H9 (cell line): Measurements from ENCODE around the gene PRR16. TPM values are rescaled to one million over a fixed set of nuclear protein-coding genes. Genes with fewer than 3 reads are reported as not detected.

ENCODE experiments used
- DNase-seq: peaks from one replicate; pipeline ENCODE4 v3.0.0-alpha.2; 2017
- H2AFZ ChIP-seq: one replicate; pipeline ENCODE4 v1.6.1; 2013; ENCODE audit warnings: mild to moderate bottlenecking, low read length, control low read depth, moderate library complexity
- H2AK5ac ChIP-seq: 2 replicates; pipeline ENCODE4 v1.6.1; 2013; ENCODE audit warnings: low read length, control low read depth, mixed read lengths; ENCODE audit not compliant: insufficient read length
- H2BK120ac ChIP-seq: one replicate; pipeline ENCODE4 v1.6.1; 2013; ENCODE audit warnings: low read depth, mild to moderate bottlenecking, low read length, control low read depth, inconsistent platforms; ENCODE audit not compliant: poor library complexity, severe bottlenecking
- H2BK12ac ChIP-seq: 2 replicates; pipeline ENCODE4 v1.6.1; 2013; ENCODE audit warnings: low read length, control low read depth, mixed read lengths, low read depth; ENCODE audit not compliant: insufficient read length
- H2BK15ac ChIP-seq: 2 replicates; pipeline ENCODE4 v1.6.1; 2013; ENCODE audit warnings: low read depth, low read length, control low read depth
- H2BK20ac ChIP-seq: one replicate; pipeline ENCODE4 v1.6.1; 2013; ENCODE audit warnings: low read depth, mild to moderate bottlenecking, low read length, control low read depth, inconsistent platforms; ENCODE audit not compliant: poor library complexity, severe bottlenecking
- H2BK5ac ChIP-seq: 2 replicates; pipeline ENCODE4 v1.6.1; 2013; ENCODE audit warnings: low read length, control low read depth, mixed read lengths; ENCODE audit not compliant: insufficient read length
- H3K14ac ChIP-seq: 2 replicates; pipeline ENCODE4 v1.6.1; 2013; ENCODE audit warnings: low read length, control low read depth; ENCODE audit not compliant: insufficient read depth
- H3K18ac ChIP-seq: 2 replicates; pipeline ENCODE4 v1.6.1; 2013; ENCODE audit warnings: low read depth, mild to moderate bottlenecking, mixed read lengths, low read length, control low read depth; ENCODE audit not compliant: insufficient read length
- H3K23ac ChIP-seq: 2 replicates; pipeline ENCODE4 v1.6.1; 2013; ENCODE audit warnings: low read length, control low read depth, mixed read lengths, low read depth; ENCODE audit not compliant: insufficient read length
- H3K23me2 ChIP-seq: 2 replicates; pipeline ENCODE4 v1.6.1; 2013; ENCODE audit warnings: low read depth, mild to moderate bottlenecking, mixed read lengths, low read length, control low read depth; ENCODE audit not compliant: insufficient read length, poor library complexity, severe bottlenecking
- H3K27ac ChIP-seq: 2 replicates; pipeline ENCODE4 v1.5.1; 2013; ENCODE audit warnings: low read length, control low read depth, mixed read lengths, low read depth; ENCODE audit not compliant: insufficient read length
- H3K27me3 ChIP-seq: 2 replicates; pipeline ENCODE4 v1.6.1; 2013; ENCODE audit warnings: low read length, control low read depth, inconsistent platforms; ENCODE audit not compliant: insufficient read depth
- H3K4ac ChIP-seq: 2 replicates; pipeline ENCODE4 v1.6.1; 2013; ENCODE audit warnings: low read depth, mild to moderate bottlenecking, control low read depth, inconsistent platforms, low read length, moderate library complexity
- H3K4me1 ChIP-seq: 2 replicates; pipeline ENCODE4 v1.6.1; 2013; ENCODE audit warnings: low read length, control low read depth, inconsistent platforms; ENCODE audit not compliant: insufficient read depth
- H3K4me2 ChIP-seq: 2 replicates; pipeline ENCODE4 v1.6.1; 2013; ENCODE audit warnings: low read length, control low read depth, mixed read lengths; ENCODE audit not compliant: insufficient read length, insufficient read depth
- H3K56ac ChIP-seq: 2 replicates; pipeline ENCODE4 v1.6.1; 2013; ENCODE audit warnings: low read depth, mild to moderate bottlenecking, mixed read lengths, low read length, control low read depth; ENCODE audit not compliant: insufficient read length
- H3K79me1 ChIP-seq: 2 replicates; pipeline ENCODE4 v1.6.1; 2013; ENCODE audit warnings: low read depth, mild to moderate bottlenecking, moderate library complexity, low read length, control low read depth, inconsistent platforms; ENCODE audit not compliant: insufficient read depth, poor library complexity, severe bottlenecking
- H3K79me2 ChIP-seq: 2 replicates; pipeline ENCODE4 v1.6.1; 2013; ENCODE audit warnings: low read length, control low read depth, inconsistent platforms; ENCODE audit not compliant: insufficient read depth
- H3K9ac ChIP-seq: 2 replicates; pipeline ENCODE4 v1.6.1; 2013; ENCODE audit warnings: low read length, control low read depth, mixed read lengths; ENCODE audit not compliant: insufficient read length; ENCODE audit errors: extremely low read depth
- H3K9me3 ChIP-seq: one replicate; pipeline ENCODE4 v1.6.1; 2013; ENCODE audit warnings: low read depth, low read length, inconsistent platforms; ENCODE audit not compliant: control insufficient read depth
- H3T11ph ChIP-seq: one replicate; pipeline ENCODE4 v1.6.1; 2013; ENCODE audit warnings: mild to moderate bottlenecking, low read length, control low read depth, inconsistent platforms
- H4K20me1 ChIP-seq: one replicate; pipeline ENCODE4 v1.6.1; 2013; ENCODE audit not compliant: control insufficient read depth, insufficient read length, insufficient read depth
- H4K5ac ChIP-seq: 2 replicates; pipeline ENCODE4 v1.6.1; 2013; ENCODE audit warnings: low read depth, mild to moderate bottlenecking, mixed read lengths, low read length, control low read depth; ENCODE audit not compliant: insufficient read length
- H4K8ac ChIP-seq: replicated peaks from 2 replicates; pipeline ENCODE4 v1.6.1; 2013; ENCODE audit warnings: low read length, control low read depth, mixed read lengths, low read depth; ENCODE audit not compliant: insufficient read length
- H4K91ac ChIP-seq: 2 replicates; pipeline ENCODE4 v1.6.1; 2013; ENCODE audit warnings: low read depth, mild to moderate bottlenecking, moderate library complexity, mixed read lengths, low read length, control low read depth; ENCODE audit not compliant: insufficient read length
- H3K27ac Mint-ChIP-seq, 3 experiments: 2 replicates in 2 of 3; 3 replicates in 1 of 3; pipeline ENCODE4 v1.8.0; 2020 to 2021; ENCODE audit warnings: mixed read lengths in 3 of 3, mild to moderate bottlenecking in 1 of 3, moderate library complexity in 1 of 3
- H3K27me3 Mint-ChIP-seq: 2 replicates; pipeline ENCODE4 v1.8.0; 2021; ENCODE audit warnings: low read depth, mild to moderate bottlenecking, moderate library complexity, mixed read lengths
- H3K36me3 Mint-ChIP-seq, 3 experiments: 2 replicates in 2 of 3; 3 replicates in 1 of 3; pipeline ENCODE4 v1.8.0; 2020 to 2021; ENCODE audit warnings: low read depth in 3 of 3, mixed read lengths in 3 of 3; ENCODE audit not compliant: insufficient read depth in 1 of 3
- H3K4me1 Mint-ChIP-seq, 2 experiments: 2 replicates each; pipeline ENCODE4 v1.8.0; 2020; ENCODE audit warnings: mixed read lengths in 2 of 2
- H3K4me3 Mint-ChIP-seq, 2 experiments: 2 replicates in 1 of 2; 3 replicates in 1 of 2; pipeline ENCODE4 v1.8.0; 2020 to 2021; ENCODE audit warnings: mild to moderate bottlenecking in 2 of 2, mixed read lengths in 2 of 2, moderate library complexity in 1 of 2
- H3K9me3 Mint-ChIP-seq, 2 experiments: 2 replicates in 1 of 2; 3 replicates in 1 of 2; pipeline ENCODE4 v1.8.0; 2020; ENCODE audit warnings: mild to moderate bottlenecking in 2 of 2, mixed read lengths in 2 of 2, moderate library complexity in 1 of 2
- WGBS: extraction: QIAGEN DNeasy Blood & Tissue Kit; methylation state at CpG from one replicate; pipeline ENCODE4 v1.1.7; 2013; ENCODE audit warnings: missing lambda C conversion rate, low lambda C conversion rate, mixed read lengths; ENCODE audit not compliant: insufficient read length; ENCODE audit errors: extremely low coverage; 5-methylcytosine and 5-hydroxymethylcytosine counted together
- total RNA-seq: library from RNA; stranded (reverse); gene quantifications from 2 replicates; pipeline ENCODE4 v1.2.1, GENCODE V29; 2021
- TF ChIP-seq, protein P1 (sequence below): fragments of 200-600 bp; sonication (generic); conservative IDR thresholded peaks from 3 replicates; pipeline ENCODE4 v1.8.0; 2021; ENCODE audit warnings: antibody characterized with exemption, mild to moderate bottlenecking

Gene PRR16
- total RNA-seq, 1 experiment from 2014 or later = 0.13 TPM

DNA sequence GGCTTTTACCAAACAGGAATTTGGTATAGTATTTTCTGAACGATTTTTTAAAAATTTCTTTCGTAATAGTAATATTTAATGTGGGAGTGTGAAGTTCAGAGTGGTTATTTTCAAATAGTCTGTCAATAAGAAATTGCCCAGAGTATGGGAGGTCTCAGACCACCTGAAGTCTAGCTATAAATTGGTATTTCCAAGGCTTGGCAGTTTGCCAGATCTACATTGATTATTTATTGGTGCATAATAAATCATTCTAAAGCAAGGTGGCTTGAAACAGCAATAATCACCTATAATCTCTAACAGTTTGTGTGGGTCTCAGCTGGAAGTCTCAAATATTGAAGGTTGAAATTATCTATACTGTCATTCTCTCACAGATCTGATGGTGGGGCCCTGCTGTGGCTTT, 118.5 kb downstream of the PRR16 start:
- Histone ChIP-seq H3K23me2 (no peaks in the 10 kb centered on the region), H2BK15ac (no peak overlapping the region), H3T11ph (no peak overlapping the region), H2BK5ac (no peak overlapping the region), H3K79me1 (no peaks in the 10 kb centered on the region), H4K20me1 (no peaks in the 10 kb centered on the region), H2BK20ac (no peak overlapping the region), H3K4me1 (no peaks in the 10 kb centered on the region), H3K4me2 (no peak overlapping the region), H4K5ac (no peak overlapping the region), H2AK5ac (no peak overlapping the region), H2BK120ac (no peak overlapping the region), H2BK12ac (no peak overlapping the region), H3K9me3 (no peaks in the 10 kb centered on the region), H3K27ac (no peak overlapping the region), H3K23ac (no peak overlapping the region), H4K8ac (no peak overlapping the region), H3K14ac (no peak overlapping the region), H2AFZ (no peak overlapping the region), H3K18ac (no peak overlapping the region), H3K27me3 (no peaks in the 10 kb centered on the region), H3K9ac (no peak overlapping the region), H3K79me2 (no peaks in the 10 kb centered on the region), H4K91ac (no peak overlapping the region), H3K4ac (no peak overlapping the region), H3K56ac (no peak overlapping the region)
- Mint-ChIP-seq H3K4me3 (no peak overlapping the region), H3K27ac (no peak overlapping the region), H3K36me3 (peaks cover 0 to 7% (median 0%) of the 10 kb centered on the region in 3 experiments; a peak in 2 of 7 replicates), H3K9me3 (peaks cover 0 to 2% of the 10 kb centered on the region in 2 experiments; a peak in 1 of 5 replicates), H3K27me3 (no peaks in the 10 kb centered on the region), H3K4me1 (peaks cover 0 to 3% of the 10 kb centered on the region in 2 experiments; a peak in 1 of 4 replicates)
- TF ChIP-seq, protein P1, sequence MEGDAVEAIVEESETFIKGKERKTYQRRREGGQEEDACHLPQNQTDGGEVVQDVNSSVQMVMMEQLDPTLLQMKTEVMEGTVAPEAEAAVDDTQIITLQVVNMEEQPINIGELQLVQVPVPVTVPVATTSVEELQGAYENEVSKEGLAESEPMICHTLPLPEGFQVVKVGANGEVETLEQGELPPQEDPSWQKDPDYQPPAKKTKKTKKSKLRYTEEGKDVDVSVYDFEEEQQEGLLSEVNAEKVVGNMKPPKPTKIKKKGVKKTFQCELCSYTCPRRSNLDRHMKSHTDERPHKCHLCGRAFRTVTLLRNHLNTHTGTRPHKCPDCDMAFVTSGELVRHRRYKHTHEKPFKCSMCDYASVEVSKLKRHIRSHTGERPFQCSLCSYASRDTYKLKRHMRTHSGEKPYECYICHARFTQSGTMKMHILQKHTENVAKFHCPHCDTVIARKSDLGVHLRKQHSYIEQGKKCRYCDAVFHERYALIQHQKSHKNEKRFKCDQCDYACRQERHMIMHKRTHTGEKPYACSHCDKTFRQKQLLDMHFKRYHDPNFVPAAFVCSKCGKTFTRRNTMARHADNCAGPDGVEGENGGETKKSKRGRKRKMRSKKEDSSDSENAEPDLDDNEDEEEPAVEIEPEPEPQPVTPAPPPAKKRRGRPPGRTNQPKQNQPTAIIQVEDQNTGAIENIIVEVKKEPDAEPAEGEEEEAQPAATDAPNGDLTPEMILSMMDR = no peak
- no peak for DNase-seq
- no CpG with 5 or more reads among the region's 2 CpGs for WGBS
